ENCODE results near the gene UBXN2A. TPM values are rescaled to one million over a fixed set of nuclear protein-coding genes. Genes with fewer than 3 reads are reported as not detected.

Gene UBXN2A
- total RNA-seq, 1 donor from 2014 or later: 23.0 TPM

- Mint-ChIP-seq H3K4me1 (peaks cover 20% of the 10 kb centered on the region), H3K4me3 (no peak overlapping the region), H3K36me3 (peaks cover 2% of the 10 kb centered on the region), H3K9me3 (no peaks in the 10 kb centered on the region), H3K27me3 (ENCODE audit: low read depth) (no peaks in the 10 kb centered on the region), H3K27ac (peak overlapping the region; percentile 11)
- no peak for TF ChIP-seq CTCF (IDR thresholded peaks at IDR 0.05; ENCODE audit: unreplicated experiment)
- no peak for DNase-seq (ENCODE audit: low spot score in 2 of 2, unreplicated experiment in 2 of 2)
These were observed 23.4 kb upstream of the UBXN2A start for GRCh38 chr2:23916727-23917405.

- no peak for TF ChIP-seq CTCF (IDR thresholded peaks at IDR 0.05; ENCODE audit: unreplicated experiment)
- no peak for DNase-seq (ENCODE audit: low spot score in 2 of 2, unreplicated experiment in 2 of 2)
- H3K4me3 Mint-ChIP-seq: no peak overlapping the region
- no peaks in the 10 kb centered on the region for H3K36me3 Mint-ChIP-seq
- no peaks in the 10 kb centered on the region for H3K9me3 Mint-ChIP-seq
- H3K27me3 Mint-ChIP-seq (ENCODE audit: low read depth): no peaks in the 10 kb centered on the region
- no peak overlapping the region for H3K27ac Mint-ChIP-seq
- H3K4me1 Mint-ChIP-seq: peaks cover 32% of the 10 kb centered on the region
These were observed 21.3 kb upstream of the UBXN2A start for GRCh38 chr2:23918837-23919489.

- no peaks in the 10 kb centered on the region for H3K9me3 Mint-ChIP-seq
- H3K27me3 Mint-ChIP-seq (ENCODE audit: low read depth): no peaks in the 10 kb centered on the region
- H3K27ac Mint-ChIP-seq: peak overlapping the region; percentile 100
- TF ChIP-seq CTCF (IDR thresholded peaks at IDR 0.05; ENCODE audit: unreplicated experiment): no peak
- H3K36me3 Mint-ChIP-seq: peaks cover 1% of the 10 kb centered on the region
- DNase-seq (ENCODE audit: low spot score in 2 of 2, unreplicated experiment in 2 of 2): no peak
- H3K4me3 Mint-ChIP-seq: peak overlapping the region; percentile 98
- peaks cover 45% of the 10 kb centered on the region for H3K4me1 Mint-ChIP-seq
These were observed 15.5 kb upstream of the UBXN2A start for GRCh38 chr2:23924589-23925359.

GRCh38 chr2:23925702-23926289 lies 14.5 kb upstream of the UBXN2A start:
- no peaks in the 10 kb centered on the region for H3K27me3 Mint-ChIP-seq (ENCODE audit: low read depth)
- peak overlapping the region; percentile 100 for H3K27ac Mint-ChIP-seq
- TF ChIP-seq CTCF (IDR thresholded peaks at IDR 0.05; ENCODE audit: unreplicated experiment): no peak
- DNase-seq (ENCODE audit: low spot score in 2 of 2, unreplicated experiment in 2 of 2): no peak
- peak overlapping the region; percentile 98 for H3K4me3 Mint-ChIP-seq
- peaks cover 45% of the 10 kb centered on the region for H3K4me1 Mint-ChIP-seq
- H3K9me3 Mint-ChIP-seq: no peaks in the 10 kb centered on the region
- H3K36me3 Mint-ChIP-seq: peaks cover 4% of the 10 kb centered on the region

GRCh38 chr2:23926290-23926749 lies 13.9 kb upstream of the UBXN2A start:
- Mint-ChIP-seq H3K36me3 (peaks cover 7% of the 10 kb centered on the region), H3K9me3 (no peaks in the 10 kb centered on the region), H3K27me3 (ENCODE audit: low read depth) (no peaks in the 10 kb centered on the region), H3K4me3 (peak overlapping the region; percentile 98), H3K27ac (peak overlapping the region; percentile 100), H3K4me1 (peaks cover 42% of the 10 kb centered on the region)
- no peak for TF ChIP-seq CTCF (IDR thresholded peaks at IDR 0.05; ENCODE audit: unreplicated experiment)
- peak; percentile 35 to 54 for DNase-seq (ENCODE audit: low spot score in 2 of 2, unreplicated experiment in 2 of 2)
